ENCODE measurements around the gene ACOT2.

DNA sequence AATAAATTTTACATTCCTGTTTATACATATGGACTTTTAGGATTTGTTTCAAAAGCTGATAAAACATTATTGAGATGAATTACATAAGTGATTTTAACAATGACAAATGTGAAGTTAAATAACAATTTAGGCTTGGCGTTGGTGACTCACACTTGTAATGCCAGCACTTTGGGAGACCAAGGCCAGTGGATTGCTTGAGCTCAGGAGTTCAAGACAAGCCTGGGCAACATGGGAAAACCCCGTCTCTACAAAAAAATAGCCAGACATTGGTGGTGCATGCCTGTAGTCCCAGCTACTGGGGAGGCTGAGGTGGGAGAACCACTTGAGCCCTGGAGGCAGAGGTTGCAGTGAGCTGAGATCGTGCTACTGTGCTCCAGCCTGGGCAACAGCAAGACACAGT lies 7.4 kb downstream of the ACOT2 start:
- TF ChIP-seq, protein P1, sequence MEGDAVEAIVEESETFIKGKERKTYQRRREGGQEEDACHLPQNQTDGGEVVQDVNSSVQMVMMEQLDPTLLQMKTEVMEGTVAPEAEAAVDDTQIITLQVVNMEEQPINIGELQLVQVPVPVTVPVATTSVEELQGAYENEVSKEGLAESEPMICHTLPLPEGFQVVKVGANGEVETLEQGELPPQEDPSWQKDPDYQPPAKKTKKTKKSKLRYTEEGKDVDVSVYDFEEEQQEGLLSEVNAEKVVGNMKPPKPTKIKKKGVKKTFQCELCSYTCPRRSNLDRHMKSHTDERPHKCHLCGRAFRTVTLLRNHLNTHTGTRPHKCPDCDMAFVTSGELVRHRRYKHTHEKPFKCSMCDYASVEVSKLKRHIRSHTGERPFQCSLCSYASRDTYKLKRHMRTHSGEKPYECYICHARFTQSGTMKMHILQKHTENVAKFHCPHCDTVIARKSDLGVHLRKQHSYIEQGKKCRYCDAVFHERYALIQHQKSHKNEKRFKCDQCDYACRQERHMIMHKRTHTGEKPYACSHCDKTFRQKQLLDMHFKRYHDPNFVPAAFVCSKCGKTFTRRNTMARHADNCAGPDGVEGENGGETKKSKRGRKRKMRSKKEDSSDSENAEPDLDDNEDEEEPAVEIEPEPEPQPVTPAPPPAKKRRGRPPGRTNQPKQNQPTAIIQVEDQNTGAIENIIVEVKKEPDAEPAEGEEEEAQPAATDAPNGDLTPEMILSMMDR (conservative IDR thresholded peaks at IDR 0.05; ENCODE audit: low read length), result no peak
- no peak for TF ChIP-seq EZH2phosphoT487 (IDR thresholded peaks at IDR 0.05; ENCODE audit: borderline replicate concordance, low read depth, low read length)
